ENCODE results near the gene SEMA3D. TPM values are rescaled to one million over a fixed set of nuclear protein-coding genes. Genes with fewer than 3 reads are reported as not detected.

The SEMA3D gene
- total RNA-seq, 1 donor from 2014 or later, result 1.4 TPM

DNA sequence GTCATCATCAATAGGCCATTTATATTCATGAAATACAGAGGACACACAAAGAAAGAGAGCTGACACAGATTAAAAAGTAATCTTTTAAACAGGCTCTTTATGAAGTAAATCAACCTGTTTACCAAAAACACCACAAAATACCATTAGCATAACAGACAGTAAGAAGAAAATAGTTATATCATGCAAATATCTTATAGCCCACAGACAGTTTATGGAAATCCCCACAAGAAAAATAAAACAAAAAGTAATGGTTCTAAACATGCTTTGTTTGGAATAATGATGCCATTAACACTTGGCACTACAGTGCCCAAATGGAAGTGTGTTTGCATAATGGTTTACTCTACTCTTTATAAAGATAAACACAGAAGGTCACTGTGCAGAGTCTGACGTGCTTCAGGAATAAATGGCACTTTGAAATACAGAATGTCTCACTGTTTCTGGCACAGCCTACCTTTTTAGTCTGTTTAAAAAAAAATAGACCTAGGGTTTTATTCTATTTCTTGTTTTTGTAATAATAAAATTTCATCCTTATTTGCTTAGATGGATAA lies 30.1 kb downstream of the SEMA3D start:
- TF ChIP-seq, protein P1, sequence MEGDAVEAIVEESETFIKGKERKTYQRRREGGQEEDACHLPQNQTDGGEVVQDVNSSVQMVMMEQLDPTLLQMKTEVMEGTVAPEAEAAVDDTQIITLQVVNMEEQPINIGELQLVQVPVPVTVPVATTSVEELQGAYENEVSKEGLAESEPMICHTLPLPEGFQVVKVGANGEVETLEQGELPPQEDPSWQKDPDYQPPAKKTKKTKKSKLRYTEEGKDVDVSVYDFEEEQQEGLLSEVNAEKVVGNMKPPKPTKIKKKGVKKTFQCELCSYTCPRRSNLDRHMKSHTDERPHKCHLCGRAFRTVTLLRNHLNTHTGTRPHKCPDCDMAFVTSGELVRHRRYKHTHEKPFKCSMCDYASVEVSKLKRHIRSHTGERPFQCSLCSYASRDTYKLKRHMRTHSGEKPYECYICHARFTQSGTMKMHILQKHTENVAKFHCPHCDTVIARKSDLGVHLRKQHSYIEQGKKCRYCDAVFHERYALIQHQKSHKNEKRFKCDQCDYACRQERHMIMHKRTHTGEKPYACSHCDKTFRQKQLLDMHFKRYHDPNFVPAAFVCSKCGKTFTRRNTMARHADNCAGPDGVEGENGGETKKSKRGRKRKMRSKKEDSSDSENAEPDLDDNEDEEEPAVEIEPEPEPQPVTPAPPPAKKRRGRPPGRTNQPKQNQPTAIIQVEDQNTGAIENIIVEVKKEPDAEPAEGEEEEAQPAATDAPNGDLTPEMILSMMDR (IDR thresholded peaks at IDR 0.05), result no peak
- Mint-ChIP-seq H3K4me1 (ENCODE audit: low read depth) (peaks cover 8% of the 10 kb centered on the region), H3K27ac (ENCODE audit: unreplicated experiment) (no peak overlapping the region), H3K27me3 (ENCODE audit: low read depth) (no peaks in the 10 kb centered on the region), H3K36me3 (ENCODE audit: low read depth) (no peaks in the 10 kb centered on the region), H3K4me3 (ENCODE audit: unreplicated experiment) (no peak overlapping the region), H3K9me3 (ENCODE audit: low read depth) (peaks cover 15% of the 10 kb centered on the region)
- no peak for DNase-seq (ENCODE audit: low spot score)

DNA sequence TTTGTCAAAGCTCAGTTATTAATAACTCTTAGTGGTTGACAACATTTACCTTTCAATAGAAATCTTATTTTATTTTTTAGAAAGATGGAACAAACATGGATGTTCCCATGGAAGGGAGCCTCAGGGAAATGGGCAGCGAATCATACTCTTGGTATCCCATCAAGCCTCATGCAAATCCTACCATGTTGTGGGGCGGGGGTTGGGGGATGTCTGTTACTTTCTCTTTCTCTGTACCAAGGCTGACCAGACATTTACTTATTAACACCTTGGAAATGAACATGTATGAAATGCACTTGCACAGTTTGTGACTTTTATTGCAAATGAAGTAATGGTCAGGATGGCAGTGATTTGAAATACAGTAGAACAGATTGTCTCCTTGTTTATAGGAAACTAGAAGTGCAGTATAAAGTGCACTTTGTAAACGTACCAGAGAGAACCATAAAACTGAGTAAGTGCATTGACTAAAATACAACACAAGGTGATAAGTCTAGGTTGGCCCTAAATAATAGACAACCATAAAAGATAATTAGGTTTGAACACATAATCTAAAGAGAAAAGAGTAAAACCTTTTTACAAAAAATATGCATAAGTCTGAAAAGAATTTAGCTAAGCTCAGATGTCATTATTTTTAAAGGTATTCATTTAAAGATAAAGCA lies 32.4 kb downstream of the SEMA3D start:
- no peak overlapping the region for H3K27ac Mint-ChIP-seq (ENCODE audit: unreplicated experiment)
- H3K36me3 Mint-ChIP-seq (ENCODE audit: low read depth), result no peaks in the 10 kb centered on the region
- H3K9me3 Mint-ChIP-seq (ENCODE audit: low read depth), result peaks cover 15% of the 10 kb centered on the region
- no peak for DNase-seq (ENCODE audit: low spot score)
- TF ChIP-seq, protein P1 (IDR thresholded peaks at IDR 0.05), result no peak
- H3K4me1 Mint-ChIP-seq (ENCODE audit: low read depth), result peaks cover 2% of the 10 kb centered on the region
- no peak overlapping the region for H3K4me3 Mint-ChIP-seq (ENCODE audit: unreplicated experiment)
- no peaks in the 10 kb centered on the region for H3K27me3 Mint-ChIP-seq (ENCODE audit: low read depth)

DNA sequence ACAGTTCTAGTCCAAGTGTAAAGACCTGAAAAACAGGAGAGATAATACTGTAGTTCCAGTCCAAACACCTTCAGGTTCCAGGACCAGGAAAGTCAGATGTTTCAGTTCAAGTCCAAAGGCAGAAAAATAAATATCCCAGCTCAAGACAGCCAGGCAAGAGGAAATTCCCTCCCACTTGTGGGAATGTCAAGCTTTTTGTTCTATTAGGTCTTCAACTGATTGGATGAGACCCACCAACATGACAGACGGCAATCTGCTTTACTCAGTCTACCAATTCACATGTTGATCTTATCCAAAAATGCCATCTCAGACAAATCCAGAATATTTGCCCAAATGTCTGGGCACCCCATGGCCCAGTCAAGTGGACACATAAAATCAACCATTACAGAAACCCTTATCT lies 33.1 kb downstream of the SEMA3D start:
- H3K27me3 Mint-ChIP-seq (ENCODE audit: low read depth), result no peaks in the 10 kb centered on the region
- DNase-seq (ENCODE audit: low spot score), result no peak
- H3K4me1 Mint-ChIP-seq (ENCODE audit: low read depth), result peaks cover 2% of the 10 kb centered on the region
- H3K27ac Mint-ChIP-seq (ENCODE audit: unreplicated experiment), result no peak overlapping the region
- TF ChIP-seq, protein P1 (IDR thresholded peaks at IDR 0.05), result no peak
- H3K9me3 Mint-ChIP-seq (ENCODE audit: low read depth), result peaks cover 9% of the 10 kb centered on the region
- no peaks in the 10 kb centered on the region for H3K36me3 Mint-ChIP-seq (ENCODE audit: low read depth)
- H3K4me3 Mint-ChIP-seq (ENCODE audit: unreplicated experiment), result no peak overlapping the region

DNA sequence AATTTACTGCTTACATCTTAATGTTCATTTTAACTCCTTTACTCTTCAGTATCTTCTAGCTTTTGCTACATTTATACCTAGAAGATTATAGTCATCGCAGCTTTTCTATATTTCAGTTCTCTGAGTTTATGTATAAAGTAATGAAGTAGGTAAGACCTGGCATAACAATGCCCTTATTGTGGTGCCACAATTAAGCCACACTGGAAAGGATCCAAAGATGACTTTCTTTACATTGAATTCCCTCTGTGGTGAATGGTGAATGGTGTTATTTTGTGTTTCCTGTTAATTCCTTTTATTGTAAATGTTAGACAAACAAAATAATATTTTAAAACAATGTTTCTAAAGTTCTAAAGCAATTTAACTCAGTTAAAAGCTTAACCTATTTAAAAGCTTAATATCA lies 36.2 kb downstream of the SEMA3D start:
- TF ChIP-seq, protein P1 (IDR thresholded peaks at IDR 0.05), result no peak
- Mint-ChIP-seq H3K27me3 (ENCODE audit: low read depth) (no peaks in the 10 kb centered on the region), H3K4me3 (ENCODE audit: unreplicated experiment) (no peak overlapping the region), H3K27ac (ENCODE audit: unreplicated experiment) (no peak overlapping the region), H3K9me3 (ENCODE audit: low read depth) (peaks cover 2% of the 10 kb centered on the region), H3K4me1 (ENCODE audit: low read depth) (peaks cover 2% of the 10 kb centered on the region), H3K36me3 (ENCODE audit: low read depth) (no peaks in the 10 kb centered on the region)
- DNase-seq (ENCODE audit: low spot score), result no peak

DNA sequence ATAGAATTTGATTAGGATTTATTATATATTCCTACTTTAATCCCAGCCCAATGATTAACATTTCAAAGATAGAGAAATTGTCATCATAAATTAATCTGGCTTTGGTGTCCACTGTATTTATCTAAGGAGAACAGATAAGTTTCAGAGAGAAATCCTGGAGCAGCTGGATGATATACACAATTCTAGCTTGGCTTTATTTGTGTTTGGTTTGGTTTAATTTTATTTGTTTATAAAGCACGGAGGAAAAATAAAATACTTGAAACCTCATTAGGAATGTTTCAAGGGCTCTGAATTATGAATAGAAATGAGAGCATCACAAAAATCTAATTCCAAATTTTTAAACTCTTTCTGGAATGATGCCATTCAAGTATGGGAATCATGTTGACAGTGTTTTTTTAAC lies 42.1 kb downstream of the SEMA3D start:
- no peaks in the 10 kb centered on the region for H3K27me3 Mint-ChIP-seq (ENCODE audit: low read depth)
- DNase-seq (ENCODE audit: low spot score), result no peak
- no peaks in the 10 kb centered on the region for H3K4me1 Mint-ChIP-seq (ENCODE audit: low read depth)
- no peaks in the 10 kb centered on the region for H3K36me3 Mint-ChIP-seq (ENCODE audit: low read depth)
- no peaks in the 10 kb centered on the region for H3K9me3 Mint-ChIP-seq (ENCODE audit: low read depth)
- H3K4me3 Mint-ChIP-seq (ENCODE audit: unreplicated experiment), result no peak overlapping the region
- H3K27ac Mint-ChIP-seq (ENCODE audit: unreplicated experiment), result no peak overlapping the region
- TF ChIP-seq, protein P1 (IDR thresholded peaks at IDR 0.05), result no peak
